ENCODE results near the gene DLG3.

DLG3 gene

GRCh38 chrX:70476166-70476933, 31.7 kb downstream of the DLG3 start:
- H3K4me3 ChIP-seq (ENCODE audit: low read depth, low read length): no peak overlapping the region

- no peak overlapping the region for H3K4me3 ChIP-seq (ENCODE audit: low read depth, low read length)
Observed at GRCh38 chrX:70476934-70477733, 32.5 kb downstream of the DLG3 start.

DNA sequence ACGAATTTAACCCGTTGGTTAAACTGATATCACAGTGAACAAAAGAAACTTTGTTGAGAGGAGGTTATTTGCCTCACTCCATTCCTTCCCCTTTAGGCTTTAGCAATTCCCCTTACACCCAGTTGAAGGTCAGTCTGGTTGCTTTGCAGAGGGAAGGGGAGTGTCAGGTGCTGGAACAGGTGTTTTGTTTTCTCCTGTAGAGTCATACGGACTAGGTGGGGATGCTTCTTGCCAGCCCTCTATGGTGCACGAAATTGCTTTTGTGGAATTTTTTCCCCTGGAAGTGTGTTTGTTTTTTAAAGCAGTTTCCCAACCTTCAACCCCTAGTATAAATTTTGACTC, 33.1 kb downstream of the DLG3 start:
- H3K4me3 ChIP-seq (ENCODE audit: low read depth, low read length): no peak overlapping the region

- H3K4me3 ChIP-seq (ENCODE audit: low read depth, low read length): no peak overlapping the region
Observed at GRCh38 chrX:70478526-70479245, 34.1 kb downstream of the DLG3 start.

- H3K4me3 ChIP-seq (ENCODE audit: low read depth, low read length): no peak overlapping the region
Observed at GRCh38 chrX:70479247-70479921, 34.7 kb downstream of the DLG3 start.

DNA sequence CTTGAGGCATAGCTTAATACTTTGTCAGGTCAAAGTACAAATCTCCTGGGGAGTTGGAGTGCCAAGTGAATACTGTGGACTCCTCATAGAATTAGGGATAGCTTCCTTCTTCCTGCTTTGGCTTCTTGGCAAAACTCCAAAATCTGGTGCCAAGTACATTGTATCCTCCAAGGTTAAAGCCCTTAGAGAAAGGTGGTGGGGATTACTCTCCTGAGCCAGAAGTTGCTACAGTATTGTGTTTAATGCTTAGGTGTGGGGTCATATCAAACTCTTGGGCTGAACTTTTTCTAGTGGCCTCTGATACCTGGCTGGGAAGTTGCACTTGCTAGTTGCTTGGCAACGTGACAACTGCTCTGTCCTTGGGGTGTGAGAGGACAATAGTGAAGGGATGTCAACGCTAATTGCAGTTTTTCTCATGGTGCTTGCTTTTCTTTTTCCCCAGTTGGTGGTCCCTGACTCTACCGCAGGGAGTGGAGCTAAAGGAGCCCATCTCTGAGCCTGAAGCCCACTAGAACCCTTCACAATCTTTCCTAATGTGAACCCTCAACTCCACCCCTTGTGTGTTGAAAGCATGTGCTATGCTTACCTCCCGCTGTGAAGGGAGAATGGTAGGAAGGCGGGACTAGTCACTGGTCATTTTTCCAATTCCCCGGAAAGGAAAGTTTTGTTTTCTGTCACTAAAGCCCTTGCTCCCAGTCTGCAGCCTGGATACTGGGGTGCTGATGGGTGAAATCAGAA, 35.5 kb downstream of the DLG3 start:
- no peak overlapping the region for H3K4me3 ChIP-seq (ENCODE audit: low read depth, low read length)

DNA sequence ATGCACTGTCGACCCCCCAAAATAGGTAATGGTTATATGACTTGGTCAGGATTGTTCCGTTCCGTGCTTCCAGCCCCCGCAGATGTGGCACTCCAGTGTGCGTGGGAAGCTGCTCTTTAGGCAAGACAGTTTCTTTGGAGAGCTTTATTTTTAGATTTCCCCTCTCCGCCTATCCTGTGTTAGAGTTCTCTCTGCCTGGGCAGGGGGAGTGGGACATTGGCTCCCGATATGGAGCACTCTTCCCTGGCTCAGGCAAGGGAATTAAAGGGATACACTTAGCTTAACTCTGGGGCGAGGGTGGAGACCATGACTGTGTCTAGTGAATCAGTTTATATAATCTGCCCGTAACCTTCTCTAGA, 36.0 kb downstream of the DLG3 start:
- H3K4me3 ChIP-seq (ENCODE audit: low read depth, low read length): no peak overlapping the region

GRCh38 chrX:70481471-70482270, 37.0 kb downstream of the DLG3 start:
- no peak overlapping the region for H3K4me3 ChIP-seq (ENCODE audit: low read depth, low read length)

DNA sequence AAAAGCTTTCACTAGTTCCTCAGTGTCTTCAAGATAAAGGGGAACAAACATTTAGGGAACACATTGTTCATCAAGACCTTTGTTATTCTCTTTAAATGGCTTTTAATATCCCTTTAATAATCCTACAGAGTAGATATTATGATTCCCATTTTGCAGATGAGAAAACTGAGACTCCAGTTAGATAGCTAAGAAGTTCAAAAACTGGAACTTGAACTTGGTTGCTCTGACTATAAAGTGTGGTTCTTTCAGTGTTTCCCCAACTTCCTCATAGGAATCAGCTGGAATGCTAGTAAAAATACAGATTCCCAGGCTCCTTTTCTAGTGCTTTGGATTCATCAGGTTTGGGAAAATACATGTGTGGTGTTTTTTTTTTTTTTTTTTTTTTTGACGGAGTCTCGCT, 37.7 kb downstream of the DLG3 start:
- no peak overlapping the region for H3K4me3 ChIP-seq (ENCODE audit: low read depth, low read length)

- H3K4me3 ChIP-seq (ENCODE audit: low read depth, low read length): no peak overlapping the region
Observed at GRCh38 chrX:70485466-70485865, 40.8 kb downstream of the DLG3 start.

DNA sequence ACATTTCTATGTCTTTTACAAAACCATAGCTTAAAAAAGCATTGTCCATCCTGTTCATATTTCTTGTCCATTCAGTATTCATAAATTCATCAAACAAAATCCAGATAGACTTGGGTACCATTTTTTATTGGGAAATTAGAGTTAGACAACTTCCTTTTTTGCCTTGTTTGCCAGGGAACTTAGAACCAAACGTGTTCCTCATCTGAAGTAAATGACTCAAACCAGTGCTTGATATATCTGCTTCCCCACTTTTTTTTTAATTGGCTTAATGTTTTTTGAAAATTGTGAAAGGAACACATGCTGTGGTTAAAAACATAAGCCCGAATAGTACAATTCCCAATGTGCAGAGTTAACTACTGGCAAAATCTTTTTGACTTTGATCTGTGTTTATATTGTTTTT, 44.2 kb downstream of the DLG3 start:
- no peak overlapping the region for H3K4me3 ChIP-seq (ENCODE audit: low read depth, low read length)

DNA sequence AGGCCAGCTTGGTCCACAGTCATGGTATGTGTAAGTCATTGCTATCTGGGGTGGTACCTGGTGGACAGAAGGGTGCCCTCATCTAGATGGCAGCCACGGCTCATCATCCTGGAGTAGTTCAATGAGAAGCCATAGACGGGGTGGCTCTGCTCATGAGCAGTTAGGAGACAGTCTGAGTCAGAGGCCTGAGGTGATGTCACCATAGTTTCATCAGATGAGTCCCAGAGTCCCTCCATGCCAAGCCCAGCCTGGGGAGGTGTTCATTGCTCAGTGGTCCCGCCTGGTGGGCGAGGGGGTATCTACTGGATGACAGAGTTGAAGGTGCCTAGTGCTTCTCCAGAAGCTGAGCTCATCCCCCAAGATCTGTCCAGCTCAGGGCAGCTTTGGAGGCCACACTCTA, 49.8 kb downstream of the DLG3 start:
- no peak overlapping the region for H3K4me3 ChIP-seq (ENCODE audit: low read depth, low read length)

- H3K4me3 ChIP-seq (ENCODE audit: low read depth, low read length): no peak overlapping the region
Observed at GRCh38 chrX:70496491-70496890, 51.9 kb downstream of the DLG3 start.

DNA sequence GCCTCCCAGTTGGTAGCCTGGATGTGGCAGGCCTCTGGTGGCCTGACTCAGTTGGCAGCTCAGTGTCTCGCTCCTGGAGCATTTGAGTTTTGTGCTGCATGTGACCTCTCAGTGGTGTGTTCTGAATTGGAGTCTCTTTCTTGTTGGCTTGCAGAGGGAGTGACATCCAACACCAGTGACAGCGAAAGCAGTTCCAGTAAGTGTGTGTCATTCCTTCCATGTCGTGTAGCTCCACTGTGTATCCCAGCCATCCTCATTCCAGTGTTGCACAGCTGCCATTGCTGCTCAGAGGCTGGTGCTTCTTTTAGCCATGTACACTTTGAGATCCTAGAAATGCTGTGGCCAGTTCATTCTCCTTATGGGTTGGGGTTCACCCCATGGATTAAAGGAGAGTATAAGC, 52.4 kb downstream of the DLG3 start:
- H3K4me3 ChIP-seq (ENCODE audit: low read depth, low read length): no peak overlapping the region

DNA sequence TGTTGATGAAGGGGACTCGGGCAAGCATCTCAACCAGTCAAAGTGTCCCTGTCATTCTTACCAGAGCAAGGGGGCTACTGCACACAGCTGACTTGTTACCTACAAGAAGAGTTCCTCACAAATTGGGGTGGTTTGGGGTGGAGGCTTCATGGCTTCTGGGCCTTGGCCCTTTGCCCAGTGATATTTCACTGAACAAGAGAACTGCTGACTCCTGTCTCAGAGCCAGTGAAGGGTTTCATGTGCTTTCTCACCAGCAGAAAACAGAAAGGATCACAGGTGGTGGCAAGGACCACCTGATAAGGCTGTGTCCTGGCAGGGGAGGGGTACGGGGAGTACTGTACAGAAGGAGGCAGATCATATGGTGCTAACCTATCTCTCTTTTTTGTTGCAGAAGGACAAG, 53.5 kb downstream of the DLG3 start:
- no peak overlapping the region for H3K4me3 ChIP-seq (ENCODE audit: low read depth, low read length)

- no peak overlapping the region for H3K4me3 ChIP-seq (ENCODE audit: low read depth, low read length)
Observed at GRCh38 chrX:70500826-70501225, 56.2 kb downstream of the DLG3 start.

DNA sequence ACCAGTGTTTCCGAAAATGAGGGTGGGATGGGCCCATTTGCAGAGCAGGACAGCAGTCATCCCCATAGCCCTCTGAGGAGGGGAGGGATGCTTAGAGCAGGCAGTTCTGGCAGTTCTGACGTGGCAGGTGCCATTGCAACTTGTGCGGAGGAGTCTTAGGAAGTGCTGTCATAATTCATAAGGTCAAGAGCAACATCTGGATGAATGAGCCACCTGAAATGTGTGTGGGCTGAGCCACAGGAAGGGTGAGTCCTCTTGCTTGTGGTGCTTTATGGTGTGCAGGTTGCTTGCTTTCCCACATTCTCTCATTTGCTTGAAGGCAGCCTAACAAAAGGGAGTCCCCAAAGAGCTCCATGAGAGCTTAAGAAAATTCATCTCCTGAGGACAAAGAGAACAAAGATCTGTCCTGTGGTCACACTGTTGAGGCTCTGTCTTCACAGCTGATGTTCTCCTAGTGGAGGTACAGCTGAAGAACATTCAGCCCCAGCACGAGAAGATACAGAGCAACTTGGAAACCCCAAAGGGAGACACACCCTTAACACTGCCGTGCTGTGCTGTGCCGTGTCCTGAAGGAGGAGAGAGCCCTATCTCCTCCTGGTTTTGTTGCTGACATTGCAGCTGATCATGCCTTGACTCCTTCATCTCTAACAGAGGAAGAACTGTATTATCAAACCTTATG, 60.3 kb downstream of the DLG3 start:
- no peak overlapping the region for H3K4me3 ChIP-seq (ENCODE audit: low read depth, low read length)

- H3K4me3 ChIP-seq (ENCODE audit: low read depth, low read length): no peak overlapping the region
Observed at GRCh38 chrX:70505451-70505841, 60.8 kb downstream of the DLG3 start.

DNA sequence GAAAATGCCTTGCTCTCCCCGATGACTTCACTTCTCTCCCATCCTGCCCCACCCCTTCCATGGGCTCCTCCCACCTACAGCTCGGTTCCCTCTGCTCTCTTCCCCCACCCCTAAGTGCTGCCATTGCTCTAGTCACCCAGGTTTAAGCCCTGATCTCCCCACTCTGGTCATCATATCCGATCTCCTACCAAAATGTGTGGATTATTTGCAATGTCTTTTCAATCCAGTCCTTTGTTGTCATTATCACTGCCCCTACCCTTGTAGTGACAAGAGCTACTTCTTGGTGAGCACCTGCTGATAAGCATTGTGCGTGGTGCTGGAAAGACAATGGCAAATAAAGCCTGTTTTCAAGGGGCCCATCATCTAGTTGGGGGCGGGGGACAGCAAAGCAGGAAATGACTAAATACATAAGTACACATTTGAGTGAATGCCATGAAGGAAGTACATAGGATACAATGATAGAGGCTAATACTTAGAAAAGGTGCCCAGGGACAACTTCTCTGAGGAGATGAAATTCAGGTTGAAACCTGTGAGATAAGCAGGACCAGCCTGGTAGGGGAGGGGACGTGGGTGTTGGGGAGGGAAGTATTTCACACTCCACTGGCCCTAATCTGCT, 63.8 kb downstream of the DLG3 start:
- H3K4me3 ChIP-seq (ENCODE audit: low read depth, low read length): no peak overlapping the region
